ENCODE data around the gene RDH13.

Gene RDH13

GRCh38 chr19:54995561-54995960 lies 67.4 kb downstream of the RDH13 start:
- no peak overlapping the region for H3K27ac ChIP-seq
- no peaks in the 10 kb centered on the region for H3K27me3 ChIP-seq (ENCODE audit: insufficient read depth, low read depth, severe bottlenecking)
- H3K4me3 ChIP-seq (ENCODE audit: low read depth, low read length) = no peak overlapping the region
- H3K36me3 ChIP-seq = no peaks in the 10 kb centered on the region
- DNase-seq = no peak
- H3K9me3 ChIP-seq (ENCODE audit: severe bottlenecking) = no peaks in the 10 kb centered on the region
- TF ChIP-seq CTCF (IDR thresholded peaks at IDR 0.05; ENCODE audit: low read depth, low read length) = no peak
